ENCODE measurements around the gene DMRTA1.
"Not testable (repeated sequence)": the region's sequence is repeated elsewhere in the genome, so short reads cannot be mapped to it uniquely, and the experiment has no call there.

Gene DMRTA1

GRCh38 chr9:22463205-22463604, 16.6 kb downstream of the DMRTA1 start:
- DNase-seq, result no peak

- no peak for DNase-seq
These were observed 23.4 kb downstream of the DMRTA1 start for GRCh38 chr9:22469928-22470544.

- DNase-seq, result no peak
These were observed 34.9 kb downstream of the DMRTA1 start for GRCh38 chr9:22481566-22481965.

- DNase-seq, result no peak
These were observed 37.0 kb downstream of the DMRTA1 start for GRCh38 chr9:22483528-22484070.

GRCh38 chr9:22496197-22496596, 49.6 kb downstream of the DMRTA1 start:
- DNase-seq, result not testable (repeated sequence)

Data from activated CD4-positive, alpha-beta T cell treated with anti-CD3 and anti-CD28 coated beads, Interleukin-2, amount 50 U/mL, for 48 hours (primary cell).